ENCODE results near the gene EMID1.
A peak's percentile ranks its signal among the peaks of the same experiment; 100 is the strongest.

The EMID1 gene

DNA sequence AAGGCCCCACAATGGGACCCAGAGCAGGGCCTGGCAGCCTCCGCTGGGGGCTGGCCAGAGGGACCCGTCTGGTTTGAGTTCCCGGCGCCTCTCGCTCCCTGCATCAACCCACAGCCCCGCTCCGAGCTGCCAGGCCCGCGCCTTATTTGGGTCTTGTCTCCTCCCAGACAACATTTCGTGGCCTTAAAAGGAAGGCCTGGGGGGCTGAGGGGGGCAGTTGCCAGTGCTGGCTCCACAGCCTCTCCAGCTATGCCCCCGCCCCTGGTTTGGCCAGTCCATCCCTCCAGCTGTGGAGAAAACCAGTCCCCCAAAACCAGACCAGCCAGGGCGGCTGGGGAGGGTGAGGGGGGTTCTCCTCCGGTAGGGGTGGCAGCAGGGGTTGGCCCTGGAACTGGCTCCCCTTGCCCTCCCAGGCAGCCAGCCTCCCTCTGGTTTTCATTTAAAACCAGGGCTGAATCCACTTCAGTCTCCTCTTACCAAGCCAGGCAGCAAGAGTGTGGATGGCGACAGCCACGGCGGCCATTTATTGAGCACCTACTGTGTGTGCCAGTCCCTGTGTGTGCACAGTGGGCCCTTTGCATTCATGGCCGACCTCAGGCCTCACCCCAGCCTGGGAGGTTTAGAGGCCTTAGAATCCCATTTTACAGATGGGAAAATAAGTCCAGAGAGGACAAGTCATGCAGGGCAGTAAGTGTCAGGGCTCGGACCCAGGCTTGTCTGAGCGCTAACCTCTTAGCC lies 18.6 kb downstream of the EMID1 start:
- peak in 3 of 10 donors; percentile 75 to 86 (median 76) for DNase-seq
- intact Hi-C loops (cut with DNase I): no loop called here

DNA sequence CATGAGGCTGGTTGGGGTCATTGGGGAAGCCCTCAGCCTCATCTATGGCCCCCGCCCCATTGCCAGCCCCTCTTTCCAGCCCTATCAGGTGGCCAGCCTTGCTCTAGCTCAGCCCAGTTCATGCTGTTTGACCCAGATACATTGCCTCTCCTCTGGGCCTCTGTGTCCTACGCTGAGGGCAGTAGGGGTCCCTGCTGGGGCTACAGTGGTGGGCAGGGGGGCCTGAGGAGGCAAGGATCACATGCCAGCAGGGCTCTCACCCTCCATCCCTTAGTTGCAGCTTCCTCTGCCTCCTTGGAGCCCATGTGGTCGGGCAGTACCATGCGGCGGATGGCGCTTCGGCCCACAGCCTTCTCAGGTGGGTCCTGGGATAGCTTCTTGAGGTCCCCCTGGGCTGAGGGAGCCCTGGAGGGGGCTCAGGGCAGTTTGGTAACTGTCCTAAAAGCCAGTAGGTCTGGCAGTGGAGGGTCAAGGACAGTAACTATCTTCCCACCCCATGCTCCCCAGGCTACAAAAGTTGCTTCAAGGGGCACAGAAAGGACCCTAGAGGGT lies 19.2 kb downstream of the EMID1 start:
- intact Hi-C loops (cut with DNase I): no loop called here
- peak in 3 of 10 donors; percentile 44 to 54 (median 53) for DNase-seq

DNA sequence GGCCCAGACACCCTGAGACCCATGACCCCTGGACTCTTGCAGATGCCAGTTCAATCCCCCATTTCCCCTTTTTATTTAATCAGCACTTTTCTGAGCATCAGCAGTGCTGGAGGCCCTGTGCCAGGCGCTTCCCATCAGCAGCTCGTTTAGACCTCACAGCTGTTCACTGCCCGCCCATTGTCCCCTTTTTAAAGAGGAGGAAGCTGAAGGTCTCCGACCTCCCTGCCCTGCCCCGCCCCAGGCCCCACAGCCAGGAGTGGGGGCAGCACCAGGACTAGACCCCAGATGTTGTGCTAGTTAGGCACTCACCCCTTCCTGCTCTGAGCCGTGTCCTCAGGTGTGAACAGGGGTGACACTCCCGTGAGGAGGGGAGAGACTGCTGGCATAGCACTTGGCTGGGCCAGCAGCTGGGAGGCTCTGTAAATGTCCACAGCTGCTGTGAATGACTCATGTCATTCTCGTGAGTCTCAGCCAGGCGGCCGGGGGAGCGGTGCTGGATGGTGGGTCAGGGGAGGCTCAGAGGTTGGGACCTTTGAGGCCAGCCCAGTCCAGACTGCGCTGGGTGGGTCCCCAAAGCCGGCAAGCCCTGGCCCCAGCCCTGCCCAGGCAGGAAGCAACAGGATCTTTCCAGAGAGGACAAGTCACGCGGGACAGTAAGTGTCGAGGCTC lies 19.9 kb downstream of the EMID1 start:
- intact Hi-C loops (cut with DNase I): no loop called here
- peak in 4 of 10 donors; percentile 33 to 90 (median 74) for DNase-seq

DNA sequence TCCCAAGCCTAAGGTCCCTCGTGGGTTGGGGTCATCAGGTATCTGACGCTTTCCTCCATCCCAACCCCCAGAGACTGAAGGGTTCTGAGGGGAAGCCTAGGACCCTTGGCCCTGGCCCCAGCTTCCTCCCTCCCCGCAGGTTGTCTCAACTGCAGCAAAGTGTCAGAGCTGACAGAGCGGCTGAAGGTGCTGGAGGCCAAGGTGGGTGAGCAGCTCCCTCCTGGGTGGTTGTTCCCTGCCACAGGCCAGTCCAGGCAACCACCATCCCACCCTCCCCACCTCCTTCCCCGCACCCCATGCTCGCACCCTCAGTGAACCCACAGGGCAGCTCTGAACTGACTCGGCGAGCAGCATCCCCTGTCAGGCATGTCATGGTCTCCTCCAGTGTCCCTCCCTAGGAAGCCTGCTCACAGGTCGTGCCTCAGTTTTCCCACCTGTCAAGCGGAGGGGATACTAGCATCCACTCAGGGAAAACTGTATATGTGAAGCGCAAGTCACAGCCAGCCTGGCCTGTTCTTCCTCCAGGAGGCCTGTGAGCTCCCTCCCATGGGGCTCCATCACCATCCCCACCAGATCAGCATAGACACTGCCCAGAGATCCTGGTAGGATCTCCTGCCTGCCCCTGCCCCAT lies 20.8 kb downstream of the EMID1 start:
- intact Hi-C loops (cut with DNase I): no loop called here
- peak in 3 of 10 donors; percentile 32 to 75 (median 55) for DNase-seq

DNA sequence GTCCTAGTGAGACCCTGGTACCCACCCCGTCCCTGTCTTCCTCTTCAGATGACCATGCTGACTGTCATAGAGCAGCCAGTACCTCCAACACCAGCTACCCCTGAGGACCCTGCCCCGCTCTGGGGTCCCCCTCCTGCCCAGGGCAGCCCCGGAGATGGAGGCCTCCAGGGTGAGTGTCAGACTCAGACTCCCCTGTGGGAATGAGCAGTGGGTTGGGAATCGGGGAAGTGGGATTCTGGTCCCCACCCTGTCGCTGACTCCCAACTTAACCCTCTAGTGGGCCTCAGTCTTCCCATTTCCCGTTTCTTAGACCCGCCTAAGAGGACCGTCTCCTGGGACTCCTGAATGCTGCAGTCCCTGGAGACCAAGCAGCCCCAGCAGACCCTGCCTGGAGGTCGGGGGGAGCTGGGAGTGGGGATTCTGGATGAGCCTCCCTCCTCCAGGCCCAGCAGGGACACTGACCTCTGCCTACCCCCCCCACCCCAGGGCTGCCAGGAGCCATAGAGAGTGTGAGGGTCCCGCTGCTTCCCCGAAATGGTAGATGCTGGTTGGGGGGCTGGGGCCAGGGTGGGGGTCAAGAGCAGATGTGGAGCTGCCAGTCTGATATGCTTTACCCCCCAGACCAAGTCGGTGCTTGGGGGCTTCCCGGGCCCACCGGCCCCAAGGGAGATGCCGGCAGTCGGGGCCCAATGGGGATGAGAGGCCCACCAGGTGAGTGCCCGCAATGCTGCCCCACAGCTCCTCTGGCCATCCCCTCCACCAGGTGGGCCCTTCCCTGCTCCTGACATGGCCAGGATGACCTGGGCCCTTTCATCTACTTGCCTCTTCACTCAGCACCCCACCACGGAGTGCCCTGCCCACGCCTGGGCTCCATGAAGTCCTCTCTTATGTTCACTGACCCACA lies 25.5 kb downstream of the EMID1 start:
- intact Hi-C loops (cut with DNase I): no loop called here

DNA sequence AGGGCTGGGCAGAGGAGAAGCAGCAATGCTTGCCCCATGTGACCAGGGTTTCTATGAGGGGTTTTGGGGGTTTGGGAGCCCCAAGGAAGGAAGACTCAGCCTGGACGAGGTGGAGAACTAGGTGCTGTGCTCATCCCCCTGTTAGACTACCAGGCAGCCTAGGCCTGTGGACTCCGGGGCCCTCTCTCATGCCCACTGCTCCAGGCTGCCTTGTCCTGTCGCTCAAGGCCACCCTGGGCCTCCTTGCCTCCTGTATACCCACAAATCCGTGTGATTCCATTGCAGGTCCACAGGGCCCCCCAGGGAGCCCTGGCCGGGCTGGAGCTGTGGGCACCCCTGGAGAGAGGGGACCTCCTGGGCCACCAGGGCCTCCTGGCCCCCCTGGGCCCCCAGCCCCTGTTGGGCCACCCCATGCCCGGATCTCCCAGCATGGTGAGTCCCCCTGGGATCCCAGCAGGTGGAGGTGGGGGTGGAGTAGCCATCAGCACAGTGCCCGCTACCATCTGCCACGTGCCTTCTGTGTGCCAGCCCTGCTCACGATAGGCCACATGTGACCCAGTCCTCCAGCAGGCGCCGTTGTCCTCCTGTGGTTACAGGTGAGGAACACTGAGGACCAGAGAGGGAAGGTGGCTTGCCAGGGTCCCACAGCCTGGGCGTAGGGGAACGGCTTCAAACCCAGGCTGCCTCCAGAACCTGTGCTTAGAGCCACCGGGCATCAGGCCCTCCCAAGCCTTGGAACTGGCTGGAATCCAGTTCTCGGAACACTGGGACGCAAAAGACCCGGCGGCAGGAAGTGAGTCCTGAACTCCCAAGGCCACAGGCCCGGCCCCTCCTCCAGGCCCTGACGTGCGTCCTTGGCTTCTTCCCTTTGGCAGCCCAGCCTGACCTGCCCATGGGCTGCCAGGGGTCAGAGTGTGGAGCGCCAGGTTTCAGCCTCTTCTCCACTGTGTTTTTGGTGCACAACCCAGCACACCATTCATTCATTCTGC lies 26.6 kb downstream of the EMID1 start:
- intact Hi-C loops (cut with DNase I): no loop called here
- DNase-seq: peak in 1 of 10 donors; percentile 83

More for the DNA sequence above, 25.5 kb downstream of the EMID1 start:
- peak in 1 of 10 donors; percentile 61 for DNase-seq

DNA sequence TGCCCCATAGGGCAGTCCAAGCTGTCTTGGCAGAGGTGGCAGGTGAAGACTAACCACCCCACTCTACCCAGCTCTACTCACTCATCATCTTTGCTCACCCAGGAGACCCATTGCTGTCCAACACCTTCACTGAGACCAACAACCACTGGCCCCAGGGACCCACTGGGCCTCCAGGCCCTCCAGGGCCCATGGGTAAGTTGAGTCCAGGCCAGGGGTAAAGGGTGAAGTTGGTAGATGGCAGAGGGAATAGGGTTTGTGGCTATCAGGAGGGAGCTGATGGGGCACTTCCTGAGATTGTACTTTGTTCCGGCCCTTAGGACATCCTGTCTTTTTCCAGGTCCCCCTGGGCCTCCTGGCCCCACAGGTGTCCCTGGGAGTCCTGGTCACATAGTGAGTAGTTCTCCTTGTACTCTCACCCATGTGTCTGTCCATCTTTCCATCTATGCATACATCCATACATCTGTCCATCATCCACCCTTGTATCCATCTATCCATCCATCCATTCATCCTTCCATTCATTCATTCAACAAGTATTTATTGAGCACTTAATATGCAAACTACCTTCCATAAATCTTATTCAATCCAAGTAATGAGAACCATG lies 27.7 kb downstream of the EMID1 start:
- intact Hi-C loops (cut with DNase I): no loop called here
- peak in 1 of 10 donors; percentile 14 for DNase-seq

DNA sequence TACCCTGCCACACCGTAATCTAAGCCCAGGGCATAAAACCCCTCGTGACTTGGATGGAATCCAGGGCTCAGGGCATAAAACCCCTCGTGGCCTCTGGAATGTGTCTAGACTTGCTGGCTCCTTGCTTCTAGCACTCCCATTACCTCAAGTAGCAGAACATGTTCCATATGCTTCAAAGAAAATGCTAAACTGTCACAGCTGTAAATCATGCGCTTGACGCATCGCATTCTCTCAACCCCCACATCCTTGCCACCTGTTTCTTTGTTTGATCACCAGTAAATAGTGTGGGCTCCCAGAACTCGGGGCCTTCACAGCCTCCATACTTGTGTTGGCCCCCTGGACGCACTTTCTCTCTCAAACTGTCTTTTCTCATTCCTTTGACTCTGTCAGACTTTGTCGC lies 34.8 kb downstream of the EMID1 start:
- intact Hi-C loops (cut with DNase I): loop anchor here (10.0 kb wide), 1 partner anchor 386 kb away; no protein-coding TSS in a partner anchor
- DNase-seq: peak in 1 of 10 donors; percentile 6

DNA sequence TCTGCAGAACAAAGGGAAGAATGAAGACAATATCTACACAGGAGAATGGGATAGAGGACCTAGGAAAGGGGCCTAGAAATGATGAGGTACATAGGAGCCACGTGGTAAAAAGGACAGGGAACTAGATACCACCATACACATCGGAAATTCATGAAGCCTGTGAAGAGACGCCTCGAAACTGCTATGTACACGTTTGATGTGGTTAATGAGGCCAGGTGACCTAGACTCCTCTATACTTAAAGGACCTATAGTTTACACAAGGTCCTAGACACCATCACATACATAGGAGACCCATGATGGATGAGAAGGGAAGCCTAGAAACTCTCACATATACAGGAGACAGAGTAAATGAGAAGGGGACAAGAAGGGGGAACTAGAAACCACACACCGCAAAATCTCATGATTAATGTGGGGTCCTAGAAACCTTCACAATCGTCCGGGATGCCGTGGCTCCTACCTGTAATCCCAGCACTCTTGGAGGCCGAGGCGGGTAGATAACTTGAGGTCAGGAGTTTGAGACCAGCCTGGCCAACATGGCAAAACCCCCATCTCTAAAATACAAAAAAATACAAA lies 38.3 kb downstream of the EMID1 start:
- intact Hi-C loops (cut with DNase I): loop anchor here (10.0 kb wide), 1 partner anchor 389 kb away; no protein-coding TSS in a partner anchor
- DNase-seq: peak in 1 of 10 donors; percentile 4

DNA sequence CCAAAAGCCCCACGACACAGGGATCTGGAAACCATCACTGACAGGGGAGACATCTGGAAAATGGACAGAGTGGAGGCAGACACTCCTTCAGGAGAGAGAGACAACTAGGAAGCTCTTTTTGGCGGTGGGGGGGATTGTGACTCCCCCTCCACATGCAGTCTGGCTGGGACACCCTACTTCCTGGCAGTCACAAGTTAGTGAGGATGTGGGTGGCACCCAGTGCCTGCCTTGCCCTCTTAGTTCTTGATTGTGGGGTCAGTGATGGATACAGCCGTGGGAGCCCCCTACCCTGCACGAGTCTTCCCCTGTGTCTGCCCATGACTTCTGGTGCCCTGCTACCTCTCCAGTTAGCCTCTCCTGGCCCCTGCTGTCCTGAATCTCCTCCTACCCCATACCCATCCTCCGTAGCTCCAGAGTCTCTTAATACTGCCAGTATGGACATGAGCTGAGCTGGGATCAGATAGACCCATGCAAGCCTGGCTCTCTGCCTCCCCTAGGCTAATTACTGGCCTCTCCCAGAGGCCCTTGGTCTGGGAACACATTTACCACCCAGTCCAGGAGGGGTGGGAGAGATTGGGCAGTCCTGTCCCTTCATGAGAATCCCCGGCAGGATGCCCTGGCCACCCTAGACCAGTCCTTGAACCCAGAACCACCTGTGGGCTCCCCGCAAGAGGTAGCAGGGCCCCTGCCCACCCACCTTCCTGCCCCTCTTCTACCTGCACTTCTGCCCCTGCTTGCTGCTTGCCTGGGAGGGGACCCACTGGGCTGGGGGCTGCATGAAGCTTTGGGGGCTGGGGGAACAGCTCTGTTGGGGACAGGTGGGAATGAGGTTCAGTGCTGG lies 39.3 kb downstream of the EMID1 start:
- no peak for DNase-seq

DNA sequence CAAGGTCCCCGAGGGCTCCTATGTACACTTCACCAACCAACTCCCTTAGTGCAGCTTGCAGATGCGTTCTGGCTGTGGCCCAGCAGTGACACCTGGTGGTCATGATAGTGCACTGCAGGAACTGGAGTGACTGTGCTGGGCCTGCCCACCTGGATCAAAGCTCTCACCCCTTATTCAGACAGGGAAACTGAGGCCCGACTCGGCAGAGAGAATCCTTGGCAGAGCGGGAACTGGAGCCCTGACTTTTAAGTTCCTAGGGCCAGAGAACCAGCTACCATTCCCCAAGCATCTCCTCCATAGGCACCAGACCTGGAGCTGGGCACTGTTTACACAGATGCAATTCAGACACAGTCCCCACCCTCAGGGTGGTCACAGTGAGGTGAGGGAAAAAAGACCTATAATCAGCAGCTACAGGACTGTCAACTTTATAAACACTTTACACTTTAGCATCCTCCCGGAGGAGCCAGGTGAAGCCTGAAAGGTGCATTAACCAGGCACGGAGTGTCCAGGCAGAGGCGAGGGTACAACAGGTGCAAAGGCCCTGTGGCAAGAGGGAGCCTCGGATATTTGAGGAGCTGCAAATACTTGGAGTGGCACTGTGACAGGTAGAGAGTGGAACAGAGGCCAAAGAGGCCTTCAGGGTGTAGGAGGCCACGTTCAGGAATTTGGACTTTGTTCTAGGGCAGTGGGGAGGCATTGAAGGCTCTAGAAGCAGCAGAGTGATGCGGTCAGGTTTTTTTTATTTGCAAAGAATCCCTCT lies 40.1 kb downstream of the EMID1 start:
- intact Hi-C loops (cut with DNase I): loop anchor here (1.0 to 10.0 kb wide), 2 partner anchors 391 to 646 kb away; no protein-coding TSS in a partner anchor
- peak; percentile 48 to 96 (median 81) for DNase-seq

More for the DNA sequence above, 39.3 kb downstream of the EMID1 start:
- intact Hi-C loops (cut with DNase I): loop anchor here (1.0 to 10.0 kb wide), 2 partner anchors 390 to 645 kb away; no protein-coding TSS in a partner anchor

DNA sequence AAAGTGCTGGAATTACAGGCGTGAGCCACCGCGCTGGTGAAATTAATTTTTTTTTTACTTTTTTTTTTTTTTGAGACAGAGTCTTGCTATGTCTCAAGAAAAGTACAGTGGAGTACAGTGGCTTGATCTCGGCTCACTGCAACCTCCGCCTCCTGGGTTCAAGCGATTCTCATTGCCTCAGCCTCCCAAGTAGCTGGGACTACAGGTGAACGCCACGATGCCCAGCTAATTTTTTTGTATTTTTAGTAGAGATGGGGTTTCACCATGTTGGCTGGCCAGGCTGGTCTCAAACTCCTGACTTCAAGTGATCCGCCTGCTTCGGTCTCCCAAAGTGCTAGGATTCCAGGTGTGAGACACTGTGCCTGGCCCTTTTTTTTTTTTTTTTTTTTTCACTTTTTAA lies 42.2 kb downstream of the EMID1 start:
- peak in 1 of 10 donors; percentile 59 for DNase-seq
- intact Hi-C loops (cut with DNase I): loop anchor here (10.0 kb wide), 1 partner anchor 393 kb away; no protein-coding TSS in a partner anchor

DNA sequence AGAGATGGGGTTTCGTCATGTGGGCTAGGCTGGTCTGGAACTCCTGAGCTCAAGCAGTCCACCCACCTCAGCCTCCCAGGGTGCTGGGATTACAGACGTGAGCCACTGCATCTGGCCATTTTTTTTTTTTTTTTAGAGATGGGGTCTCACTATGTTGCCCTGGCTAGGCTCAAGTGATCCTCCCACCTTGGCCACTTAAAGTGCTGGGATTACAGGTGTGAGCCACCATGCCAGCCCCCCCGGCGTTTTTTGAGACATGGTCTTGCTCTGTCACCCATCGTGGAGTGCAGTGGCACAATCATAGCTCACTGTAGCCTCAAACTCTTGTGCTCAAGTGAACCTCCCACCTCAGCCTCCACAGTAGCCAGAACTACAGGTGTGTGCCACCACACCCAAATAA lies 45.6 kb downstream of the EMID1 start:
- intact Hi-C loops (cut with DNase I): no loop called here
- no peak for DNase-seq

DNA sequence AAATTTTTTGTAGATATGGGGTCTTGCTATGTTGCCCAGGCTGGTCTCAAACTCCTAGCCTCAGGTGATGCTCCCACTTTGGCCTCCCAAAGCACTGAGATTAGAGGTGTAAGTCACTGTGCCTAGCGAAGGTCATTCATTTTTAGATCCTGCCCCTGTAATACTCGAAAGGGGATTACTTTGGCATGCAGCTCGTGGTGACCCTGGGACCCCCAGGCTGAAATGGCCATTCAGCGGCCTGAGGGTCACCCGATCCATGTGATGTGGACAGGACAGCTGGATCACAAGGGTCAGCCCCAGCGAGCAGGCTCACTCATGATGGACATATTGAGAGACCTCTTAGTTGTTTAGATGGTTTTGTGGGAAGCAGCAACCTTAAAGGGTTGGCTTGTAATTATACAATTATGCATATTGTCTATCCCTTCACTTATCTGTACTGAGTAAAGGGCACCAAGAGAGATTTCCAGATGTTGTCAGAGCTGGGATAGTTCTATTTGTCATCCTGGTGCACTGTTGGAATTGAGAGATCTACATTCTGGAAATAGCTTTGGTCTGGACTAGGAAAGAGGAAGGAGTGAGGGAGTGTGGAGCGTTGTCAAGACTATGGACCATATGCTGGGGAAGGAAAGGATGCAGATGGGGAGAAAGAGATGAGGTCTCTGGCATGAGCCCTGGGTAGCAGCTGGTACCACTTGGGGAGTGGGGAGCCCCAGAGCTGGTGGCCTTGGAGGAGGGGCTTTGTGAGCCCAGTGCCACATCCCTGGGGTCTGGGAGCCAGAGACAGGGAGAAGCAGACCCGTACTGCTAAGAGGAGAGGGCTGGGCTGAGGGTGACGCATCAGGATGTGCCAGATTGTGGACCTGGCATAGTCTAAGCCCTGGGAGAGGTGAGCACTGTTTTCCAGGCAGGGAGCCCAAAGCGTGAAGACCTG lies 46.5 kb downstream of the EMID1 start:
- peak in 2 of 10 donors; percentile 59 to 73 for DNase-seq
- intact Hi-C loops (cut with DNase I): no loop called here

All from posterior cingulate gyrus (tissue), 11 donors.